Activated T-cell treated with anti-CD3 and anti-CD28 coated beads for 48 hours (primary cell): ENCODE data around the gene SLC27A1.
A peak's percentile ranks its signal among the peaks of the same experiment; 100 is the strongest.
"Not testable (repeated sequence)": the region's sequence is repeated elsewhere in the genome, so short reads cannot be mapped to it uniquely, and the experiment has no call there.

Experiments
- DNase-seq: peaks from one replicate; pipeline ENCODE4 v3.0.0-alpha.2; 2020; ENCODE audit warnings: low read depth

The SLC27A1 gene

GRCh38 chr19:17511724-17512573 lies 41.6 kb downstream of the SLC27A1 start:
- DNase-seq = peak; percentile 83

DNA sequence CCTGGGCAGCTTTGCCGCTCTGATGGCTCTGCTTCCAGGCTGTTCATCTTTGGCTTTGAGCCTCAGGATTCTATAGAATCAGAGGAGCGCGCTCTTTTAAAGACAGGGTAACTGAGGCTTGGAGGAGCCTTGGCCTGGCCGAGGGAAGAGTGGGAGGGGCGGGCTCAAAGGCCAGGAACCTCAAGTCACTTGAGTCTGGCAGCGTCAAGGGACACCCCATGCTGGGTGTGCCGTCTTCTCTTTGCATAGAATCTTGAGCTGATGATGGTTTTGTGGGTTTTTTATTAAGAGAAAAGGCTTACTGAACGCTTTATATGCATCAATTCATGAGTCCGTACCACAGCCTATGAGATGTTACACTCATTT lies 42.2 kb downstream of the SLC27A1 start:
- DNase-seq = no peak

DNA sequence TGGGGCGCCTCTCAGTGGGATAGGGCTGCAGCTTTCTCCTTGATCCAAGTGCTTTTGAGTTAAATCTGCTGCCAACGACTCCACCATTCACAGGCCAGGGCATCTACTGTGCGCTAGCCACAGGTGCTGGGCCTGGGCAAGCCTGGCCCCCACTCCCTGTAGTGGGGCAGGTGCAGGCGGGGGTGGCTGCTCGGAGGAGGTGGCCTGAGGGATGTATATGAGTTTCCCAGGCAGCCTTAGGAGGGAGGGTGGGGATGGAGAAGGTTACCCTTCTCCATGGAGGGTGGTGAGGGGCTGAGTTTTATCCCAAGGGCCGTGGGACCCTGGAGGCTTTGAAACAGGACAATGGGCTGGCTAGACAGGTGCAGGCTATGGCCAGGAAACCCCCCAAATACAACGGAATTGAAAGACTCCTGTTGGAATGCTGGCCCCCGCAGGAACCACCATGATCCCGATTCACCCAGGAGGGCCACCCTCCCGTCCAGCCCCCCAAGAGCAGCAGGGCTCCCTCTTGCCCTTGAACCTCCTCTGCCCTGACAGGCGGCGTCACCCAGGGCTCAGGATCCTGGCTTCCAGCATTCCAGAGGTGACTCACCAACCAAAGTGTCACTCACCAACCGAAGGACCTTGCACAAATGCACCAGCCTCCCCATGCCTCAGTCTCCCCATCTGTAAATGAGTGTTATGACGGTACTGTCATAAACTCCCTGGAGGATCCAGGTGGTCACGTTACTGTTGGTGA lies 45.3 kb downstream of the SLC27A1 start:
- DNase-seq = no peak

GRCh38 chr19:17517898-17518297 lies 47.6 kb downstream of the SLC27A1 start:
- DNase-seq = no peak

DNA sequence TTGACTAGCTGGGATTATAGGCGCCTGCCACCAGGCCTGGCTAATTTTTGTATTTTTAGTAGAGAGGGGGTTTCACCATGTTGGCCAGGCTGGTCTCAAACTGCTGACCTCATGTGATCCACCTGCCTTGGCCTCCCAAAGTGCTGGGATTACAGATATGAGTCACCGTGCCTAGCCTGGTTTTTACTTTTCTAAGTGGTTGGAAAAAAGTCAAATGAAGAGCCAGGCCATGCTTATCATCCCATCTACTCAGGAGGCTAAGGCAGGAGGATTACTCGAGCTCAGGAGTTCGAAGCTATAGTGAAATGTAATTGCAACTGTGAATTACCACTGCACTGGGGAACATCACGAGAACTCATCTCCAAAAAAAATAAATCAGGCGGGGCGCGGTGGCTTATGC lies 48.3 kb downstream of the SLC27A1 start:
- DNase-seq = not testable (repeated sequence)

DNA sequence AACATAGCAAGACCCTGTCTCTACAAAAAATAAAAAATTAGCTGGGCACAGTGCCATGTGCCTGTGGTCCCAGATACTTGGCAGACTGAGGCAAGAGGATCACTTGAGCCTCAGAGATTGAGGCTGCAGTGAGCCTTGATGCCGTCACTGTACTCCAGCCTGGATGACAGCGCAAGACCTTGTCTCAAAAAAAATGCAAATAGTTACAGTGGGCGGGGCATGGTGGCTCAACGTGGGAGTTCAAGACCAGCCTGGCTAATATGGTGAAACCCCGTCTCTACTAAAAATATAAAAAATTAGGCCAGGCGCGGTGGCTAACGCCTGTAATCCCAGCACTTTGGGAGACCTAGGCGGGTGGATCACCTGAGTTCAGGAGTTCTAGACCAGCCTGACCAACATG lies 49.6 kb downstream of the SLC27A1 start:
- no peak for DNase-seq

DNA sequence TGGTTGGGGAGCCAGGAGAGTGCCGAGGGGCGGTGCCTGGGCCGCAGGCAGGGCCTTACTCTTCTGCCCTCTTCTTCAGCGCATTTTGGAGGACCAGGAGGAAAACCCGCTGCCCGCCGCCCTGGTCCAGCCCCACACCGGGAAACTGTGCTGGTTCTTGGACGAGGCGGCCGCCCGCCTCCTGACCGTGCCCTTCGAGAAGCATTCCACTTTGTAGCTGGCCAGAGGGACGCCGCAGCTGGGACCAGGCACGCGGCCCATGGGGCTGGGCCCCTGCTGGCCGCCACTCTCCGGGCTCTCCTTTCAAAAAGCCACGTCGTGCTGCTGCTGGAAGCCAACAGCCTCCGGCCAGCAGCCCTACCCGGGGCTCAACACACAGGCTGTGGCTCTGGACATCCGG lies 50.5 kb downstream of the SLC27A1 start:
- DNase-seq = no peak

DNA sequence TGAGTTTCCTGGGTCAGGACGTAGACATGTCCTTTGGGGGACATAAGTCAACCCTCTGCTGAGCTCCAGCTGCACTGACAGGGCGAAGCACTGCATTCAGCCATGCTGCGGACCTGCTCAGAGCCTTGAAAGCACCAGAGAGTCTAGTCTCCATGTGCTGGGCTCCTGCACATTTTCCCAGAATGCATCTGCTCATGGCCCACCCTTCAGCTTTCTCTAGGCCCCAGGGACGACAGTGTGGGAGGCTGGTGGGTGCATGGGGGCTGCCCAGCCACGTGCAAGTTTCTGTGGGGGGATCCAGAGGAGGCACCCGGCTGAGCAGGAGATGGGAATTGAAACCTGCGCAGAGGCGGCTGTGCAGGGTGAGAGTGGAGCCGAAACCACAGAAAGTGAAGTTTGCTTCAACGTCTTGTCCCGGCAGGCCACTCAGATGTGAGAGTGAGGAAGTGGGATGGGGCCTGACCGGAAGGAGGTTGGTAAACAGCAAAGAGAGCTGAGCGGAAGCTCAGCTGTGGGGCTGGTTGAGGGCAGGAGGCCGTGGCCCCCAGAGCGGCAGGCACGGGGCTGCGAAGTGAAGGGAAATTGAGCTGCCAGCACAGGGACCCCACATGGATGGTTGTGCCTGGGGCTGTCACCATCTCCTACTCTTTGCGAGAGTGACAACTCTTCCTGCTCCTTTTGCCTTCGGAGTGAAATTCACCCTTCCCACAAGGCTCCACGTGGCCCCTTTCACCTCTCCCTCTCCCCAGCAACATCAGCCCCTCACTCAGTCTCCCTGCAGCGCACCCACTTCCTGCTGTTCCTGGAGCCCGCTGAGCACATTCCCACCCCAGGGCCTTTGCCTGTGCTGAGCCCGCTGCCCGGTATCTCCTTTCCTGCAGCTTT lies 52.9 kb downstream of the SLC27A1 start:
- peak; percentile 41 for DNase-seq

DNA sequence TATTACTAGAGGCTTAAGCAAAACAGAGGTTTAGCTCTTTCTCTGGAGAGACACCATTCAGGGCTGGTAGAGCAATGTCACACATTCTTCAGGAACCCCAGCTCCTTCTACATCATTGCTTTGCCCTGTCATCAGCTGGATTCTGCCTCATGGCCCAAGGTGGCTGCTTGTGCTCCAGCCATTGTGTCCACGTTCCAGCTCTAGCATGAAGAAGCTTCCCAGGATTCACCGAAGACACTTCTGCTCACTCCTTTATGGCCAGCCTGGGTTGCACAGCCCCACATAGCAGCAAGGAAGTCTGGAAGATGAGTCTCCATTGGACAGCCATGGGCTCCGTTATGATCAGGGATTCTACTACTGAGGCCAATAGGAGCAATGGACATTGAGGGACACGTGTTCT lies 54.3 kb downstream of the SLC27A1 start:
- DNase-seq = no peak

DNA sequence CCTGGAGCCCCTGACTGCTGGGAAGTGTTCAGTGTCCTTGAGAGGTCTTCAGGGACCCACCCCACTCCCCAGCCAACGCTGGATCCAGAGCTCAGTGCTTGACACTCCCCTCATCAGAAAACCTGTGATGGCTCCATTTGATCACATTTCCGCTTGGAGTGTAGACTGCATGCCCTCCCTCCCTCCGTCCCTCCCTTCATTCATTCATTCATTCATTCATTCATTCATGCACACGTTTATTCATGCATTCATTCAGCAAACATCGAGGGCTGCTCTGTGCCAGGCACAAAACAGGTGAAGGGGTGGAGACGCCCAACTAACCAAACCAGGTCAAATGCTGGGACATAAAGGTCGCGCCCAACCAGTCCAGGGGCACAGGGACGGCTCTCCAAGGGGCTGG lies 54.8 kb downstream of the SLC27A1 start:
- no peak for DNase-seq

DNA sequence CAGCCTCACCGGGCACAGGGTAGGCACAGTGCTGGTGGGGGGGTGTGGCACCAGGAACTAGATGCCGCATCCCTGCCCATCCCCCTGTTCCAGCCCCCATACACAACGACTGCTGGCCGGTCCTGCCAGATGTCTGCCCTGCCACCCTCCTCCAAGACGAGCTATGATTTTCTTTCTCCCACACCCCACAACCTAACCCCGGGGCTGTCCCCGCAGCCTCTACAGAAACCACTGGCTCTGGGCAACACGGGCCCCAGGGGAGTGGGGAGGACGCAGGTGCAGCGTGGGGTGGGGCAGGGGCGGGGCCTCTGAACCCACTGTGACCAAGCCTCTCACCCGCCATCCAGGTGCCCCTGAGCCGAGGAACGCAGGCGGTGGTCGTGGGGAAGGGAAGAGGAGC lies 56.6 kb downstream of the SLC27A1 start:
- no peak for DNase-seq

DNA sequence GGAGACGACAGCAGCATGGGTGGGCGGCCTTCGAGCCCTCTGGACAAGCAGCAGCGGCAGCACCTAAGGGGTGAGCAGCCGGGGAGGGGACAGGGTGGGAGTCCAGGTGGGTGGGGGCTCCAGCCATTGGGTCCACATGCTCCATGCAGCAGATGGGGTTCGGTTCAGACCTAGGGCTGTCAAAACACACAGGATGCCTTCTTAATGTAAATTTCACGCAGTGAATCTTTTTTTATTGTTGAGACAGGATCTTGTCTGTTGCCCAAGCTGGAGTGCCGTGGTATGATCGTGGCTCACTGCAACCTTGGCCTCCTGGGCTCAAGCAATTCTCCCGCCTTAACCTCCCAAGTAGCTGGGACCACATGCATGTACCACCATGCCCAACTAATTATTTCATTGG lies 57.0 kb downstream of the SLC27A1 start:
- DNase-seq = no peak

- no peak for DNase-seq
These were observed 58.3 kb downstream of the SLC27A1 start for GRCh38 chr19:17528610-17529009.

DNA sequence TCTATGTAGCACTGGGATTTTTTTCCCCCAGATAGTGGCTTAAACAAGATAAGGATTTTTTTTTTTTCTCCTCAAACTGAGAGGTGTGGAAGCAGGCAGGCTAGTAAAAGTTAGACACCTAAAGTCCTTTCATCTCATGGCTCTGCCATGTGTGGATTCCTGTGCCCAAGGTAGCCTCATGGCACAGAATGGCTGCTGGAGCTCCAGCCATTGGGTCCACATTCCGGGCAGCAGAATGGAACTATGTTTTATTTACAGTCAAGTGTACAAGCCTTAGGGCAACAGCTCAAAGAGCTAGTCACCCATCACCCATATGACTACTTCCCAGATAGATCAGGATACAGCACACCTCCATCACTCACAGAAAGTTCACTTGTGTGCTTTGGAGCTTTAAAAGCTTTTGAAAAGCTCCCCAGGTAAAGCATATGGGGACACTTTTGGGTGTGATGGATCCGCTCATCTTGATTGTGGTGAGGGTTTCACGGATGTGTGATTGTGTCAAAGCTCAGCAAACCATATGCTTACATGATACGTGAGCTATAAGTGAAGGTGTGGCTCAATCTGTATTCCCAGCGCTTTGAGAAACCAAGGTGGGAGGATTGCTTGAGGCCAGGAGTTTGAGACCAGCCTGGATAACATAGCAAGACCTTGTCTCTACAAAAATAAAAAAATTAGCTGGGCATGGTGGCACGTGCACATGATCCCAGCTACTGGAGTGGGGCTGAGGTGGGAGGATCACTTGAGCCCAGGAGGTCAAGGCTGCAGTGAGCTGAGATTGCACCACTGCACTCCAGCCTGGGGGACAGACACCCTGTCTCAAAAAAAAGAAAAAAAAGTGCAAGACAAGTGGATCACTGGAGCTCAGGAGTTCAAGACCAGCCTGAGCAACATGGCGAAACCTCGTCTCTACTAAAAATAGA lies 59.2 kb downstream of the SLC27A1 start:
- DNase-seq = no peak

DNA sequence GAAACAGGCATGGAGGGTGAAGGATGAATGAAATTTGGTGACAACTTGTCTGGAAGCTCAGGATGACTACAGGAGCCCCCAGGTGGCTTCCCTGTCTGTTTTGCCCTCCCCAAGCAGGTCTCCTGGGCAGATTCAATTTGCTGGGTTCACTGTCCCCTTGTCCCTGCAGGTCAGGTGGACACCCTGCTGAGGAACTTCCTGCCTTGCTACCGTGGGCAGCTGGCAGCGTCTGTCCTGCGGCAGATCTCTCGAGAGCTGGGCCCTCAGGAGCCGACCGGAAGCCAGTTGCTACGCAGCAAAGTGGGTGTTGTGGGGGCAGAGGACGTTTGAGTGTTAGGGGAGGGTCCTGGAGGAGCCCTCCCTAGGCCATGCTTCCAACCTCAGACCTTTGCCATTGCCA lies 60.3 kb downstream of the SLC27A1 start:
- DNase-seq = no peak

DNA sequence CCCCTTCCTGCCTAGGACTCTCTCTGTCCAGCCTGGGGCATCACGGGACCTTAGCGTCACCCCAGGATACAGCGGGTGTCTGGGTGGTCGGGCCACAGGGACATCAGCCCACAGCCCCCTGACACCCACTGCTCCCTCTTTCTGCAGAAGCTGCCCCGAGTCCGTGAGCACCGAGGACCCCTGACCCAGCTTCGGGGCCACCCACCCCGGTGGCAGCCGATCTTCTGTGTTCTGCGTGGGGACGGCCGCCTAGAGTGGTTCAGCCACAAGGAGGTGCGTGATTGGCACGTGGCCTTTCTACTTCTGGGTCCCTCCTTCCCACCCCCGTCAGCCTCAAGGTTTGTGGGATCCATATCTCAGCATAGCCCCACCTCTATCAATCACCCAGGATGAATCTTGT lies 61.8 kb downstream of the SLC27A1 start:
- DNase-seq = no peak

GRCh38 chr19:17532557-17532956 lies 62.2 kb downstream of the SLC27A1 start:
- DNase-seq = no peak

DNA sequence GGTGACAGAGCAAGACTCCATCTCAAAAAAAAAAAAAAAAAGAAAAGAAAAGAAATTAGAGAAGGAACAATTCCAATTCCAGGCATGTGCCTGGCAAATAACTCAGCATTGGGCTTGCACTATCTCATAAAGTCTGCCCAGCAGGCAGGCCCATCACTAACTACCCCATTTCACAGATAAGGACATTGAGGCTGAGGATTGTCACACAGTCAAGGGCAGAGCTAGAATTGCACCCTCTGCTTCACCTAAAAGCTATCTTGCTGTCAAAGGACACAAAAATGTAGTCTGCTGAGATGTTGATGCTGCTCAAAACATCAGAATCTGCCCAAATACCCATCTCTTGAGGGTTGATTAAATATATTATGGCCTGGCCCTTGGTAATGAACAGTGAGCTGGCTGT lies 64.4 kb downstream of the SLC27A1 start:
- no peak for DNase-seq

DNA sequence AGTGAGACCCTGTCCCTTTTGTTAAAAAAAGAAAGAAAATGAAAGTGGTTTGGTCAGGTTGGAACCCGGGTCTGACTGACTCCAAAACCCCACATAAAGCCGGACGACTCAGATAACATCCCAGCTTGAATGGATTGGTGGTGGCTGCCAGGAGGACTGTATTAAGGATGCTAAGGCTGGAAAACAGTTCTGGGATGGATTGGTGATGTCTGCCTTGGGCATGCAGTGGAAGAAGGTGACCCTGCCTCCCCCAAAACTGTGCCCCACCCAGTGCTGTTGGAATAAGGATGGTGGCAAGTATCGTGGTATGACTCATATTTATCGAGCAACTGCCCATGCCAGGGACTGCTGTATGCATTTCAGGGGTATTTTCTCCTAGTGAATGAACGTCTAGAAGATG lies 66.6 kb downstream of the SLC27A1 start:
- DNase-seq = no peak

DNA sequence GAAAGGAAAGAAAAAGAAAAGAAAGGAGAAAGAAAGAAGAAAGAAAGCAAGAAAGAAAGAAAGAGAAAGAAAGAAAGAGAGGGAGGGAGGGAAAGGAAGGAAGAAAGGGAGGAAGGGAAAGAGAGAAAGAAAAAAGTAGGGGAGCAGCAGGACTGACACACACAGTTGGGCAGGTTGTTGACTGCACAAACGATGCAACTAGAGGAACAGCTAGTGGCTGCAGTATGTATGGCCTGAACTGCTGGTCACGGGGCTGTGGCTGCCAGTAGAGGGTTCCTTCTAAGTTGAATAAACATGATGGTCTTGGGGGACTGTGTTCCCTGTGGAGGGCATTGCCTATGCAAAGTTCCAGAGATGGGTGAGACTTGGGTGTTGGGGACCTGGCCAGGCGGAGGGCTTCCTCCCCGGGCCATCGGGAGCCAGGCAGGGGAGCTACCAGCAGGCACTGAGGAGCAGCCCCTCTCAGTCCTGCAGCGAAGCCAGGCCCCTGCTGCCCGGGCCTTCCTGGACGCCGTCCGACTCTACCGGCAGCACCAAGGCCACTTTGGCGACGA lies 68.4 kb downstream of the SLC27A1 start:
- no peak for DNase-seq
